Heart left ventricle (tissue), 16 donors: Measurements from ENCODE around the gene WFDC9. TPM values are rescaled to one million over a fixed set of nuclear protein-coding genes. Genes with fewer than 3 reads are reported as not detected.

Experiments used
- ATAC-seq, 4 donors: fragments of 200-7000 bp; cut with Tn5 transposase; one replicate each; pipeline ENCODE4 v1.9.1; 2020 to 2022; ENCODE audit warnings: moderate library complexity in 4 of 4, mild to moderate bottlenecking in 3 of 4, moderate number of reproducible peaks in 1 of 4
- DNase-seq, 5 donors: peaks; one replicate each; pipeline ENCODE4 v3.0.0-alpha.2; 2020
- H3K27ac ChIP-seq, 12 donors: fragments of 200-600 bp; sonication (generic) in 4 of 12; one replicate each; pipeline versions ENCODE4 v1.5.0 to v1.8.0; 2016 to 2022; ENCODE audit warnings: mild to moderate bottlenecking in 2 of 12
- H3K27me3 ChIP-seq, 9 donors: fragments of 200-600 bp; sonication (generic) in 2 of 9; one replicate each; pipeline versions ENCODE4 v1.5.1 to v1.8.0; 2016 to 2022; ENCODE audit warnings: mild to moderate bottlenecking in 3 of 9
- H3K36me3 ChIP-seq, 9 donors: fragments of 200-600 bp; sonication (generic) in 2 of 9; one replicate each; pipeline versions ENCODE4 v1.5.0 to v1.8.0; 2018 to 2022; ENCODE audit warnings: mild to moderate bottlenecking in 2 of 9
- H3K4me1 ChIP-seq, 12 donors: fragments of 200-600 bp; sonication (generic) in 4 of 12; one replicate each; pipeline versions ENCODE4 v1.5.0 to v1.8.0; 2016 to 2022; ENCODE audit warnings: mild to moderate bottlenecking in 3 of 12
- H3K4me3 ChIP-seq, 12 donors: fragments of 200-600 bp; sonication (generic) in 4 of 12; one replicate each; pipeline versions ENCODE4 v1.5.0 to v1.8.0; 2017 to 2022; ENCODE audit warnings: mild to moderate bottlenecking in 9 of 12, moderate library complexity in 4 of 12
- H3K9me3 ChIP-seq, 12 donors: fragments of 200-600 bp; sonication (generic) in 4 of 12; one replicate each; pipeline versions ENCODE4 v1.5.0 to v1.8.0; 2016 to 2022; ENCODE audit warnings: mild to moderate bottlenecking in 1 of 12
- CTCF ChIP-seq, 12 donors: fragments of 200-600 bp; sonication (generic) in 4 of 12; IDR thresholded peaks; one replicate each; pipeline versions ENCODE4 v1.5.0 to v1.8.0; 2018 to 2022; ENCODE audit warnings: antibody characterized with exemption in 12 of 12, mild to moderate bottlenecking in 5 of 12
- POLR2A ChIP-seq, 2 donors: fragments of 450-650 bp; IDR thresholded peaks; one replicate each; pipeline ENCODE4 v1.6.1; 2017; ENCODE audit warnings: antibody characterized with exemption in 2 of 2, mild to moderate bottlenecking in 2 of 2, moderate library complexity in 2 of 2
- WGBS, 4 donors: extraction: QIAGEN DNeasy Blood & Tissue Kit in 2 of 4; methylation state at CpG; one replicate each; pipeline versions ENCODE4 v1.1.5 to v1.1.7; 2013 to 2018; 5-methylcytosine and 5-hydroxymethylcytosine counted together
- intact Hi-C, 10 donors: fragments of 100-400 bp; cut with DNase I; formaldehyde crosslinking; loops; one replicate each; pipeline versions ENCODE4 v1.11.1 to v1.14.2; 2022
- polyA plus RNA-seq, 2 donors: library from polyadenylated mRNA; stranded (reverse); fragments of 200-250 nt; gene quantifications; one replicate each; pipeline ENCODE4 v1.2.3, GENCODE V29; 2013
- total RNA-seq, 9 donors: library from RNA; depleted of rRNA in 2 of 9; stranded (reverse); fragments of >200 nt in 2 of 9; fragmentation: NEBNext Ultra II Directional in 3 of 9; extraction: Animal tissue kit (Norgen Biotek cat#: 25700) in 3 of 9; gene quantifications; one replicate each; pipeline versions ENCODE4 v1.1.0 to v1.2.4, GENCODE V29; 2016 to 2023
- donor health status: ischemic (EF 13 %, LVEDD 7.1; RV severe dilation, severe dysfunction).
- donor health status: healthy with polysubstance abuse.
- donor health status: DM: no; HTN: yes; CAD: no.
- donor health status: DM: no; HTN: no; CAD: no.
- donor health status: ischemic (EF 25% LVEDD 6.9; RV normal size, moderate dysfunction).
- donor health status: ischemic (EF 25% LVEDD 5.7; RV mildly dilated, moderate dysfunction).
- donor health status: healthy.
- donor health status: DM: yes; HTN: yes; CAD: no.
- donor health status: ischemic (EF 35%, LVEDD 5.7; RV mildly dilated, moderate dysfunction).
- donor health status: nonischemic (EF 11% LVEDD 7.7; RV severe dilation, severe dysfunction).
- donor health status: DM: yes; HTN: yes; CAD: no.
- donor health status: PGD.
- donor health status: ischemic (EF 29% LVEDD 5.4; RV normal size, mild dysfunction).
- donor health status: nonischemic (EF 23%, LVEDD 6.1; RV moderate dilation, normal function).

Gene WFDC9
- total and polyA plus RNA-seq, 11 donors = not detected

- no peak overlapping the region for H3K4me3 ChIP-seq
- 54 to 59% (median 58%) methylated on average over 3 of the region's 3 CpGs for WGBS, 4 donors
- H3K27me3 ChIP-seq = peaks cover 0 to 17% (median 0%) of the 10 kb centered on the region in 9 donors
- no peak overlapping the region for H3K27ac ChIP-seq
- no peaks in the 10 kb centered on the region for H3K9me3 ChIP-seq
- TF ChIP-seq POLR2A (IDR thresholded peaks at IDR 0.05) (no peak), CTCF (IDR thresholded peaks at IDR 0.05) (no peak)
- H3K36me3 ChIP-seq = no peaks in the 10 kb centered on the region
- no peak for DNase-seq
- no peaks in the 10 kb centered on the region for H3K4me1 ChIP-seq
- no peak for ATAC-seq
- intact Hi-C loops = no loop called here
Observed at GRCh38 chr20:45583502-45583901, 47.6 kb downstream of the WFDC9 start.

GRCh38 chr20:45581702-45582101, 49.4 kb downstream of the WFDC9 start:
- Histone ChIP-seq H3K4me3 (no peak overlapping the region), H3K9me3 (no peaks in the 10 kb centered on the region), H3K4me1 (no peaks in the 10 kb centered on the region), H3K27me3 (peaks cover 0 to 17% (median 0%) of the 10 kb centered on the region in 9 donors), H3K36me3 (no peaks in the 10 kb centered on the region), H3K27ac (no peak overlapping the region)
- ATAC-seq = no peak
- intact Hi-C loops = no loop called here
- no peak for TF ChIP-seq CTCF (IDR thresholded peaks at IDR 0.05)
- TF ChIP-seq POLR2A (IDR thresholded peaks at IDR 0.05) = no peak
- no peak for DNase-seq

GRCh38 chr20:45579184-45579583, 51.9 kb downstream of the WFDC9 start, which contains the start of gene WFDC8:
WFDC8 (minus strand) TSS chr20:45579284; CDS start chr20:45579247, 37 bp downstream.
- H3K4me3 ChIP-seq = no peak within 1 kb of the TSS

GRCh38 chr20:45578231-45578630, 52.9 kb downstream of the WFDC9 start:
- ATAC-seq (no peak), DNase-seq (no peak)
- Histone ChIP-seq H3K9me3 (no peaks in the 10 kb centered on the region), H3K27me3 (peaks cover 0 to 18% (median 4%) of the 10 kb centered on the region in 9 donors), H3K4me1 (no peaks in the 10 kb centered on the region), H3K36me3 (no peaks in the 10 kb centered on the region), H3K27ac (no peak overlapping the region), H3K4me3 (no peak overlapping the region)
- no peak for TF ChIP-seq CTCF (IDR thresholded peaks at IDR 0.05)
- no peak for TF ChIP-seq POLR2A (IDR thresholded peaks at IDR 0.05)
- 83 to 92% (median 86%) methylated on average over 1 of the region's 1 CpG for WGBS, 4 donors
- intact Hi-C loops = no loop called here

More at GRCh38 chr20:45579184-45579583, 51.9 kb downstream of the WFDC9 start, which contains the start of gene WFDC8:
- Histone ChIP-seq H3K36me3 (no peaks in the 10 kb centered on the region), H3K27me3 (peaks cover 0 to 17% (median 0%) of the 10 kb centered on the region in 9 donors), H3K4me1 (no peaks in the 10 kb centered on the region), H3K9me3 (no peaks in the 10 kb centered on the region), H3K27ac (no peak within 1 kb of the TSS)
- WGBS, 4 donors = 64 to 77% (median 67%) methylated on average over 4 of the region's 4 CpGs
- no peak for ATAC-seq
- no peak for TF ChIP-seq POLR2A (IDR thresholded peaks at IDR 0.05)
- no peak for TF ChIP-seq CTCF (IDR thresholded peaks at IDR 0.05)
- no peak for DNase-seq
- intact Hi-C loops = no loop called here
